Measurements from ENCODE around the gene ACER3. TPM values are rescaled to one million over a fixed set of nuclear protein-coding genes. Genes with fewer than 3 reads are reported as not detected.

Gene ACER3
- total and polyA plus RNA-seq, 2 experiments from 2014 or later: 6.2 to 26.5 TPM

- no peaks in the 10 kb centered on the region for H3K36me3 ChIP-seq (ENCODE audit: insufficient read depth)
- TF ChIP-seq ZNF331 (CRISPR knock-in tag; IDR thresholded peaks at IDR 0.05; ENCODE audit: low read depth) (no peak), ETS1 (IDR thresholded peaks at IDR 0.05) (no peak), REST (IDR thresholded peaks at IDR 0.05; ENCODE audit: unreplicated experiment) (no peak), EZH2phosphoT487 (IDR thresholded peaks at IDR 0.05; ENCODE audit: unreplicated experiment) (no peak), JUNB (IDR thresholded peaks at IDR 0.05; ENCODE audit: unreplicated experiment) (no peak), NANOG (IDR thresholded peaks at IDR 0.05; ENCODE audit: borderline replicate concordance) (no peak), POLR2AphosphoS5 (IDR thresholded peaks at IDR 0.05; ENCODE audit: low read depth) (no peak), EZH2 (IDR thresholded peaks at IDR 0.05; ENCODE audit: low read depth, unreplicated experiment) (no peak), ZNF462 (CRISPR knock-in tag; IDR thresholded peaks at IDR 0.05) (no peak), CREB1 (CRISPR knock-in tag; IDR thresholded peaks at IDR 0.05; ENCODE audit: low read depth) (no peak), STAT1 (IDR thresholded peaks at IDR 0.05; ENCODE audit: unreplicated experiment) (no peak), CTCF (conservative IDR thresholded peaks at IDR 0.05; ENCODE audit: low read depth in 2 of 2) (no peak), ZNF114 (CRISPR knock-in tag; IDR thresholded peaks at IDR 0.05) (no peak)
- H3K27me3 ChIP-seq (ENCODE audit: insufficient read depth): no peaks in the 10 kb centered on the region
- DNase-seq (ENCODE audit: low spot score): no peak
- H2AFZ ChIP-seq: no peak overlapping the region
- H3F3A ChIP-seq (replicated peaks; ENCODE audit: low read depth): no peaks in the 10 kb centered on the region
- H3K4me1 ChIP-seq (ENCODE audit: insufficient read depth): peaks cover 9% of the 10 kb centered on the region
- no peak overlapping the region for H3K27ac ChIP-seq (ENCODE audit: low read depth)
- H3K27me3 Mint-ChIP-seq (ENCODE audit: insufficient read depth, low read depth, poor library complexity): peaks cover 3% of the 10 kb centered on the region
- no peak overlapping the region for H3K4me3 Mint-ChIP-seq
- peaks cover 7% of the 10 kb centered on the region; the same call in 1 of the 2 replicates for H3K9me2 ChIP-seq (ENCODE audit: insufficient read depth)
- no peaks in the 10 kb centered on the region for H4K20me1 ChIP-seq (replicated peaks; ENCODE audit: insufficient read depth)
- H3K4me2 ChIP-seq: no peak overlapping the region
- H3K36me3 Mint-ChIP-seq (ENCODE audit: low read depth): peaks cover 5% of the 10 kb centered on the region
- no peak for ATAC-seq
- H3K4me3 ChIP-seq: no peak overlapping the region
- H3K27ac Mint-ChIP-seq: no peak overlapping the region
- H3K4me1 Mint-ChIP-seq: peaks cover 10% of the 10 kb centered on the region
- no peaks in the 10 kb centered on the region for H3K79me2 ChIP-seq (replicated peaks; ENCODE audit: insufficient read depth)
- peaks cover 20% of the 10 kb centered on the region for H3K9me3 Mint-ChIP-seq
Observed at GRCh38 chr11:76825726-76826396, 34.9 kb upstream of the ACER3 start.
